SK-N-SH treated with all-trans-retinoic acid at 6 μM for 48 hours (cell line): Measurements from ENCODE around the gene MRPL52.

ENCODE experiments used
- RARB ChIP-seq: fragments of 250-450 bp; sonication (Bioruptor Pico); IDR thresholded peaks from 2 replicates; pipeline ENCODE4 v1.8.0; 2021; ENCODE audit warnings: mild to moderate bottlenecking, moderate library complexity
- ZC3H10 ChIP-seq: fragments of 250-450 bp; sonication (Bioruptor Pico); IDR thresholded peaks from 2 replicates; pipeline ENCODE4 v1.5.1; 2021; ENCODE audit warnings: mild to moderate bottlenecking, moderate library complexity
- ZFP30 ChIP-seq: fragments of 450-650 bp; formaldehyde crosslinking; IDR thresholded peaks from 2 replicates; pipeline ENCODE4 v1.5.0; 2022; ENCODE audit warnings: mild to moderate bottlenecking, moderate library complexity
- ZNF70 ChIP-seq: fragments of 450-650 bp; formaldehyde crosslinking; IDR thresholded peaks from 2 replicates; pipeline ENCODE4 v1.5.0; 2020; ENCODE audit warnings: mild to moderate bottlenecking, moderate library complexity
- TF ChIP-seq, protein P1 (sequence below): fragments of 250-450 bp; sonication (Bioruptor Pico); IDR thresholded peaks from 2 replicates; pipeline ENCODE4 v1.5.1; 2021; ENCODE audit warnings: mild to moderate bottlenecking, moderate library complexity
- TF ChIP-seq, protein P2 (sequence below): fragments of 250-450 bp; sonication (Bioruptor Pico); IDR thresholded peaks from 2 replicates; pipeline ENCODE4 v1.5.1; 2020; ENCODE audit warnings: low read depth, mild to moderate bottlenecking, moderate library complexity
- TF ChIP-seq, protein P3 (sequence below): fragments of 250-450 bp; sonication (Bioruptor Pico); IDR thresholded peaks from 2 replicates; pipeline ENCODE4 v1.8.0; 2020; ENCODE audit warnings: mild to moderate bottlenecking, moderate library complexity, borderline replicate concordance

DNA sequence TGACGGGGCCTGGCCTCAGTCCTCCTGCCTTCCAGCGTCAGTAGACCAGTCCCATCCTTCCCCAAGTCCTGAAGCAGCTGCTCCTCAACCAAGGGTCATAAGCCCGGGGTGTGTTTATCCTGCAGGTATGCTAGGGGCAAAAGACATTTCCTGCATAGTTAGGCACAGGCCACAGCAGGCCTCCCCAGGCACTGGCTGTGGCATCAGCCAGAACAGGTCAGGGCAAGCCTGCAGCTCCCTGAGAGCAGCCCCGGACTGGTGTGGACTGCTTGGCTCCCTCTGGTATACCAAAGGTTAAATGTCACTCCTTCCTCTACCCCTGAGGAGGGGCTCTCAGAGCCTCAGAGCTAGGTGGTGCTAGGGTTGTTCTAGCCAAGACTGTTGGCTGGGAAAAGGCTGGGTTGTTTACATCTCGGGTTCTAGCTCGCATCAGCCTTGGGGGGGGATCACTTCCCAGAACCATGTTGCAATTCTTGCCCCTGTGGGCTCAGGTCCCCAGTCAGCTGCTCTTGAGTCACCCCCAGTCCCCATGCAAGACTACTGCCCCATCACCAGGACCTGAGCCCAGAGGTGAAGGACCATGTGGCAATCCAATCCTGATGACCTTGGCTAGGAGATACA is 9.6 kb downstream of the MRPL52 start:
- TF ChIP-seq, protein P1, sequence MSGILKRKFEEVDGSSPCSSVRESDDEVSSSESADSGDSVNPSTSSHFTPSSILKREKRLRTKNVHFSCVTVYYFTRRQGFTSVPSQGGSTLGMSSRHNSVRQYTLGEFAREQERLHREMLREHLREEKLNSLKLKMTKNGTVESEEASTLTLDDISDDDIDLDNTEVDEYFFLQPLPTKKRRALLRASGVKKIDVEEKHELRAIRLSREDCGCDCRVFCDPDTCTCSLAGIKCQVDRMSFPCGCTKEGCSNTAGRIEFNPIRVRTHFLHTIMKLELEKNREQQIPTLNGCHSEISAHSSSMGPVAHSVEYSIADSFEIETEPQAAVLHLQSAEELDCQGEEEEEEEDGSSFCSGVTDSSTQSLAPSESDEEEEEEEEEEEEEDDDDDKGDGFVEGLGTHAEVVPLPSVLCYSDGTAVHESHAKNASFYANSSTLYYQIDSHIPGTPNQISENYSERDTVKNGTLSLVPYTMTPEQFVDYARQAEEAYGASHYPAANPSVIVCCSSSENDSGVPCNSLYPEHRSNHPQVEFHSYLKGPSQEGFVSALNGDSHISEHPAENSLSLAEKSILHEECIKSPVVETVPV, result no peak
- TF ChIP-seq ZC3H10 (no peak), ZNF70 (CRISPR knock-in tag) (no peak), ZFP30 (CRISPR knock-in tag) (no peak), RARB (CRISPR knock-in tag) (no peak)
- TF ChIP-seq, protein P2, sequence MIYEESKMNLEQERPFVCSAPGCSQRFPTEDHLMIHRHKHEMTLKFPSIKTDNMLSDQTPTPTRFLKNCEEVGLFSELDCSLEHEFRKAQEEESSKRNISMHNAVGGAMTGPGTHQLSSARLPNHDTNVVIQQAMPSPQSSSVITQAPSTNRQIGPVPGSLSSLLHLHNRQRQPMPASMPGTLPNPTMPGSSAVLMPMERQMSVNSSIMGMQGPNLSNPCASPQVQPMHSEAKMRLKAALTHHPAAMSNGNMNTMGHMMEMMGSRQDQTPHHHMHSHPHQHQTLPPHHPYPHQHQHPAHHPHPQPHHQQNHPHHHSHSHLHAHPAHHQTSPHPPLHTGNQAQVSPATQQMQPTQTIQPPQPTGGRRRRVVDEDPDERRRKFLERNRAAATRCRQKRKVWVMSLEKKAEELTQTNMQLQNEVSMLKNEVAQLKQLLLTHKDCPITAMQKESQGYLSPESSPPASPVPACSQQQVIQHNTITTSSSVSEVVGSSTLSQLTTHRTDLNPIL, result no peak
- TF ChIP-seq, protein P3, sequence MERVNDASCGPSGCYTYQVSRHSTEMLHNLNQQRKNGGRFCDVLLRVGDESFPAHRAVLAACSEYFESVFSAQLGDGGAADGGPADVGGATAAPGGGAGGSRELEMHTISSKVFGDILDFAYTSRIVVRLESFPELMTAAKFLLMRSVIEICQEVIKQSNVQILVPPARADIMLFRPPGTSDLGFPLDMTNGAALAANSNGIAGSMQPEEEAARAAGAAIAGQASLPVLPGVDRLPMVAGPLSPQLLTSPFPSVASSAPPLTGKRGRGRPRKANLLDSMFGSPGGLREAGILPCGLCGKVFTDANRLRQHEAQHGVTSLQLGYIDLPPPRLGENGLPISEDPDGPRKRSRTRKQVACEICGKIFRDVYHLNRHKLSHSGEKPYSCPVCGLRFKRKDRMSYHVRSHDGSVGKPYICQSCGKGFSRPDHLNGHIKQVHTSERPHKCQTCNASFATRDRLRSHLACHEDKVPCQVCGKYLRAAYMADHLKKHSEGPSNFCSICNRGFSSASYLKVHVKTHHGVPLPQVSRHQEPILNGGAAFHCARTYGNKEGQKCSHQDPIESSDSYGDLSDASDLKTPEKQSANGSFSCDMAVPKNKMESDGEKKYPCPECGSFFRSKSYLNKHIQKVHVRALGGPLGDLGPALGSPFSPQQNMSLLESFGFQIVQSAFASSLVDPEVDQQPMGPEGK (CRISPR knock-in tag), result no peak
